Measurements from ENCODE around the gene FLG.
"Not testable (repeated sequence)": the region's sequence is repeated elsewhere in the genome, so short reads cannot be mapped to it uniquely, and the experiment has no call there.

The FLG gene

DNA sequence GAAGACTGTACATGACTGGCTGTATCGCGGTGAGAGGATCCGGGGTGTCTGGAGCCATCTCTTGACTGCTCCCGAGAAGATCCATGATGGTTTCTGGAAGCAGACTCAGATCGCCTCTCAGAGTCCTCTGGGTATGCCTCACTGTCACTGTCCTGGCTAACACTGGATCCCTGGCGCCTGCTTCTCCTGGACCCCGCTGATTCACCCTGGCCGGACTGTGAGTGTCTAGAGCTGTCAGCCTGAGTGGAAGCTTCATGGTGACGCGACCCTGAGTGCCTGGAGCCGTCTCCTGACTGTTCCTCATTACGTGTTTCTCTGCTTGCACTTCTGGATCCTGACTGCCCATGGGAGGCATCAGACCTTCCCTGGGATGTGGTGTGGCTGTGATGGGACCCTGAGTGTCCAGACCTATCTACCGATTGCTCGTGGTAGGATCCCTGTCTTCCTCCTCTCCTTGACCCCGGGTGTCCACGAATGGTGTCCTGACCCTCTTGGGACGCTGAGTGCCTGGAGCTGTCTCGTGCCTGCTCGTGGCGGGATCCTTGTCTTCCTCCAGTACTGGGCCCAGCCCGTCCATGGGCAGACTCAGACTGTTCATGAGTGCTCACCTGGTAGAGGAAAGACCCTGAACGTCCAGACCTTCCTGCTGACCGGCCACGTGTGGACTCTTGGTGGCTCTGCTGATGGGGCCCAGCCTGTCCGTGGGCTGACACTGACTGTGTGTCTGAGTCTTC, 21.7 kb downstream of the FLG start:
- not testable (repeated sequence) for DNase-seq (ENCODE audit: low read depth in 2 of 2)

GRCh38 chr1:152256394-152256793, 68.6 kb downstream of the FLG start:
- DNase-seq (ENCODE audit: low read depth in 2 of 2): not testable (repeated sequence)

Data from activated CD4-positive, alpha-beta T cell treated with anti-CD3 and anti-CD28 coated beads for 24 hours (primary cell).